OCI-LY3 (cell line): ENCODE measurements around the gene PARPBP.

Experiments used
- H2AFZ ChIP-seq: fragments of 200-600, 300-600 bp; shearing (Covaris generic); 2 replicates; pipeline ENCODE4 v1.6.0; 2014; ENCODE audit warnings: antibody characterized with exemption, low read depth, low read length
- H3K27ac ChIP-seq: fragments of 200-600, 300-600 bp; sonication (generic); 2 replicates; pipeline ENCODE4 v1.5.1; 2014; ENCODE audit warnings: mild to moderate bottlenecking, low read length, moderate library complexity, mixed read lengths
- H3K27me3 ChIP-seq: fragments of 200-600, 300-600 bp; sonication (generic); 2 replicates; pipeline ENCODE4 v1.6.1; 2014; ENCODE audit warnings: low read depth, low read length, mixed read lengths
- H3K36me3 ChIP-seq: fragments of 200-600, 300-600 bp; sonication (generic); replicated peaks from 2 replicates; pipeline ENCODE3; 2014; ENCODE audit warnings: low read depth, low read length, mixed read lengths
- H3K4me1 ChIP-seq: fragments of 300-600, 200-600 bp; sonication (generic); 2 replicates; pipeline ENCODE4 v1.6.1; 2014; ENCODE audit warnings: low read length, mixed read lengths
- H3K4me2 ChIP-seq: fragments of 200-600, 300-600 bp; sonication (generic); 2 replicates; pipeline ENCODE4 v1.6.1; 2014; ENCODE audit warnings: low read length, mixed read lengths
- H3K4me3 ChIP-seq: fragments of 300-600, 200-600 bp; sonication (generic); 2 replicates; pipeline ENCODE4 v1.5.1; 2014; ENCODE audit warnings: antibody characterized with exemption, mild to moderate bottlenecking, low read length, moderate library complexity
- H3K79me2 ChIP-seq: fragments of 300-600, 200-600 bp; shearing (Covaris generic); 2 replicates; pipeline ENCODE4 v1.6.1; 2014; ENCODE audit warnings: mild to moderate bottlenecking, low read length, mixed read lengths
- H3K9ac ChIP-seq: fragments of 300-600, 200-600 bp; shearing (Covaris generic); 2 replicates; pipeline ENCODE4 v1.6.0; 2014; ENCODE audit warnings: mild to moderate bottlenecking, low read length, moderate library complexity
- H3K9me3 ChIP-seq: fragments of 200-600, 300-600 bp; shearing (Covaris generic); 2 replicates; pipeline ENCODE4 v1.6.1; 2014; ENCODE audit warnings: low read length, mixed read lengths; ENCODE audit not compliant: insufficient read depth
- H4K20me1 ChIP-seq: fragments of 200-600, 300-600 bp; sonication (generic); 2 replicates; pipeline ENCODE4 v1.6.1; 2016; ENCODE audit warnings: low read length, mixed read lengths; ENCODE audit not compliant: insufficient read depth
- EZH2phosphoT487 ChIP-seq: fragments of 200-600 bp; shearing (Covaris generic); IDR thresholded peaks from 2 replicates; pipeline ENCODE4 v1.6.1; 2018; ENCODE audit warnings: antibody characterized with exemption, mixed run types, low read depth
- TF ChIP-seq, protein P1 (sequence below): fragments of 200-600, 300-600 bp; sonication (generic); IDR thresholded peaks from 2 replicates; pipeline ENCODE4 v1.5.1; 2014; ENCODE audit warnings: antibody characterized with exemption, low read length, low read depth

The PARPBP gene

DNA sequence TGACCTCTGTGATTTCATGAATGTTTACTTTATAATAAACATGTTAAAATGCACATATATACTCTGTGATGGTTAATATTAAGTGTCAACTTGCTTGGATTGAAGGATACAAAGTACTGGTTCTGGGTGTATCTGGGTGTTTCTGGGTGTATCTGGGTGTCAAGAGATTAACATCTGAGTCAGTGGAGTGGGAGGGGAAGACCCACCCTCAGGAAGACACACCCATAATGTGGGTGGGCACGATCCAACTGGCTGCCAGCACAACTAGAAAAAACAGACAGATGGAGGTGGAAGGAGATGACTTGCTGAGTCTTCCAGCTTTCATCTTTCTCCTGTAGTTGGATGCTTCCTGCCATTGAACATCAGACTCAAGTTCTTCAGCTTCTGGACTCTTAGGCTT, 12.0 kb upstream of the PARPBP start:
- Histone ChIP-seq H3K27ac (no peak overlapping the region), H4K20me1 (no peaks in the 10 kb centered on the region), H3K9ac (no peak overlapping the region), H3K4me3 (no peak overlapping the region), H3K9me3 (peaks cover 20% of the 10 kb centered on the region), H3K27me3 (no peaks in the 10 kb centered on the region), H3K36me3 (peaks cover 83% of the 10 kb centered on the region), H3K4me2 (no peak overlapping the region), H2AFZ (no peak overlapping the region), H3K4me1 (no peaks in the 10 kb centered on the region), H3K79me2 (no peaks in the 10 kb centered on the region)
- TF ChIP-seq, protein P1, sequence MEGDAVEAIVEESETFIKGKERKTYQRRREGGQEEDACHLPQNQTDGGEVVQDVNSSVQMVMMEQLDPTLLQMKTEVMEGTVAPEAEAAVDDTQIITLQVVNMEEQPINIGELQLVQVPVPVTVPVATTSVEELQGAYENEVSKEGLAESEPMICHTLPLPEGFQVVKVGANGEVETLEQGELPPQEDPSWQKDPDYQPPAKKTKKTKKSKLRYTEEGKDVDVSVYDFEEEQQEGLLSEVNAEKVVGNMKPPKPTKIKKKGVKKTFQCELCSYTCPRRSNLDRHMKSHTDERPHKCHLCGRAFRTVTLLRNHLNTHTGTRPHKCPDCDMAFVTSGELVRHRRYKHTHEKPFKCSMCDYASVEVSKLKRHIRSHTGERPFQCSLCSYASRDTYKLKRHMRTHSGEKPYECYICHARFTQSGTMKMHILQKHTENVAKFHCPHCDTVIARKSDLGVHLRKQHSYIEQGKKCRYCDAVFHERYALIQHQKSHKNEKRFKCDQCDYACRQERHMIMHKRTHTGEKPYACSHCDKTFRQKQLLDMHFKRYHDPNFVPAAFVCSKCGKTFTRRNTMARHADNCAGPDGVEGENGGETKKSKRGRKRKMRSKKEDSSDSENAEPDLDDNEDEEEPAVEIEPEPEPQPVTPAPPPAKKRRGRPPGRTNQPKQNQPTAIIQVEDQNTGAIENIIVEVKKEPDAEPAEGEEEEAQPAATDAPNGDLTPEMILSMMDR = no peak
- no peak for TF ChIP-seq EZH2phosphoT487

DNA sequence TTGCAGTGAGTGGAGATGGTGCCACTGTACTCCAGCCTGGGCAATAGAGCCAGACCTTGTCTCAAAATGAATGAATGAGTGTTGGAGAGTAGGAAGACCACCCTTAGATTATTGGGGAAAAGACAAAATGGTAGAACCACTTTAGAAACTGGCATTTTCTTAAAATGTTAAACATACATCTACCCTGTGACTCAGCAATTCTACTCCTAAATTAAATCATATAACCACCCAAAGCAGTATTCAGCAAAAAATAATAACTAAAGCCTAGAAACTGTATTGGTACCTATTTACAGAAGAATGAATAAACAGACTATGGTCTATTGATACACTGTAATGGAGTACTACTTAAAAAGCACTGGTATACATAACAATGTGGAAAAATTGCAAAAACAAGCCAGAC, 9.2 kb upstream of the PARPBP start:
- TF ChIP-seq EZH2phosphoT487 = no peak
- Histone ChIP-seq H2AFZ (no peak overlapping the region), H3K36me3 (peaks cover 68% of the 10 kb centered on the region)

DNA sequence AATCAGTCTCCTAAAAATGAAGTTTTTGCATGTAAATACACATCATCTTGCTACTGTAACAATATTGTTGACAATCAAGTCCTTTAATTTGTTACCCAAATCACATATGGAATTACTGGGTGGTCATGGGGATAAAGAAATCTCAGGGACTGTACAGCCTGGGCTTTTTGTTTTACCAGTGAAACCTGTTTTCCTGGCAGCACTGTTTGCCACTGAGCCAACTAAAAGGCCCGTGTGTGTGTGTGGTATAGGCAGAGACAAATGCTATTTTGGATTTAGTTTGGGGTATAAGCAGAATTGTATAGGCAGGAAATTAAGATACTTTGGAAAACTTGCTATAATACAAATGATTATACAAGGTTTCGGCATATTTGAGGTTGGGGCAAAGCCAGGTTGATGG, 5.8 kb upstream of the PARPBP start:
- Histone ChIP-seq H3K79me2 (peaks cover 11% of the 10 kb centered on the region), H3K36me3 (peaks cover 48% of the 10 kb centered on the region), H3K9me3 (no peaks in the 10 kb centered on the region), H3K27ac (no peak overlapping the region), H3K4me3 (no peak overlapping the region), H3K4me2 (no peak overlapping the region), H2AFZ (no peak overlapping the region), H3K27me3 (no peaks in the 10 kb centered on the region), H4K20me1 (no peaks in the 10 kb centered on the region), H3K4me1 (peaks cover 17% of the 10 kb centered on the region), H3K9ac (no peak overlapping the region)
- TF ChIP-seq, protein P1 = no peak
- no peak for TF ChIP-seq EZH2phosphoT487

More for the DNA sequence above, 9.2 kb upstream of the PARPBP start:
- H3K27ac ChIP-seq = no peak overlapping the region
- no peak overlapping the region for H3K9ac ChIP-seq
- H3K9me3 ChIP-seq = peaks cover 20% of the 10 kb centered on the region
- H3K4me3 ChIP-seq = no peak overlapping the region
- H3K79me2 ChIP-seq = no peaks in the 10 kb centered on the region
- H3K4me1 ChIP-seq = no peaks in the 10 kb centered on the region
- H4K20me1 ChIP-seq = no peaks in the 10 kb centered on the region
- no peak overlapping the region for H3K4me2 ChIP-seq
- no peaks in the 10 kb centered on the region for H3K27me3 ChIP-seq

DNA sequence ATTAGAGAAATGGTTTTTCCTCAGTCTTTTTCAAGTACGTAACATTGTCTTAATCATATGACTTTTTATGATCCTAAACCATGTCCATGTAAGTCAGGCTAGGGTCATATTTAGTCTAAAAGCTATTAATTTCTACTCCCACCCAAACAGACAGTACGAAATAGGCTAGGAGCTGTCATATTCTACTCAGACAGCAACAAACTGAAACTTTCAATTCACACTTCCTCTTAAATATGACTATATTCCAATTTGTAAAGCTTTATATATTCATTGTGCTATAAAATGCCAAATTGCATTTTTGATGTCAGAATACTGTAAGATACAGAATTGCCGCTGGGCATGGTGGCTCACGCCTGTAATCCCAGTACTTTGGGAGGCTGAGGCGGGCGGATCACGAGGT, 3.6 kb upstream of the PARPBP start:
- H4K20me1 ChIP-seq = no peaks in the 10 kb centered on the region
- no peak for TF ChIP-seq EZH2phosphoT487
- TF ChIP-seq, protein P1 = no peak
- peaks cover 31% of the 10 kb centered on the region for H3K79me2 ChIP-seq
- peaks cover 29% of the 10 kb centered on the region for H3K36me3 ChIP-seq
- no peaks in the 10 kb centered on the region for H3K27me3 ChIP-seq
- H3K4me3 ChIP-seq = no peak overlapping the region
- H3K9me3 ChIP-seq = no peaks in the 10 kb centered on the region
- H3K4me1 ChIP-seq = peaks cover 23% of the 10 kb centered on the region
- H3K9ac ChIP-seq = no peak overlapping the region
- 0 out of 2 replicates have a peak overlapping the region, but pooled peaks have one; percentile 22 for H3K27ac ChIP-seq
- no peak overlapping the region for H2AFZ ChIP-seq
- peak overlapping the region; percentile 35 for H3K4me2 ChIP-seq
